Measurements from ENCODE around the gene CCNB1IP1. TPM values are rescaled to one million over a fixed set of nuclear protein-coding genes. Genes with fewer than 3 reads are reported as not detected.
"Not testable (repeated sequence)": the region's sequence is repeated elsewhere in the genome, so short reads cannot be mapped to it uniquely, and the experiment has no call there.

Gene CCNB1IP1, protein sequence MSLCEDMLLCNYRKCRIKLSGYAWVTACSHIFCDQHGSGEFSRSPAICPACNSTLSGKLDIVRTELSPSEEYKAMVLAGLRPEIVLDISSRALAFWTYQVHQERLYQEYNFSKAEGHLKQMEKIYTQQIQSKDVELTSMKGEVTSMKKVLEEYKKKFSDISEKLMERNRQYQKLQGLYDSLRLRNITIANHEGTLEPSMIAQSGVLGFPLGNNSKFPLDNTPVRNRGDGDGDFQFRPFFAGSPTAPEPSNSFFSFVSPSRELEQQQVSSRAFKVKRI
- total RNA-seq (ENCODE audit: insufficient read depth, low replicate concordance): 67.4 TPM

DNA sequence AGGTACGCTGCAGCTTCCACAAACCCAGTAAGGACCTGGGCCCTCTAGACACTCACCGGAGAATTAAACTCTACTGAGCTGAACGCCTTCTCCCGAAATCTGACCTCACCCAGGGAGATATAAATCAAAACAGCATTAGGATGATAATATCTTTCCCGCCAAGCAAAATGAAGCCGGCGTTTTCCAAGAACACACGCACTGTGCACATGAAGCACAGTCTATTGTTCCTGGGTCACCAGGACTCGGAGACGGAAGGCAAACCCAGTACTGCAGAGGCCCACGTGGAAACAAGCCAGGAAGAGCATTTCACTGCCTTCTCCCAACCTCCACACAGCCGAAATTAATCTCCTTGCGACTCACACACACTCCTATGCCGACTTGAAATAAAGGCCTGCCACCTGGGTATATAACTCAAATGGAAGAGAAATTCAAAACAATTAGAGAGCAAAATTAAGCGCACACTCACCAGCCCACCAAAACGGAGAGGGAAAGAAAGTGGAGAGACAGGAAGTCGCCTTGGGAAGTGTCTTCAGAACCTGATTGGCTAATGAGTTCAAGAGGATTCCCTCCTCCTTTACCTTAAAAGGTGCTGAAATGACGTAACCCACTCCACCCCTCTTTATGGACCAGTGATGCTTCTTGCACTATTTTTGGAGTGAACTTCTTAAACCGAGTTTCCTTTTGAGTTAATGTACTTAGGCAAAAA lies at the start of gene CCNB1IP1:
TSS of gene CCNB1IP1 (minus strand) at position 492 of the 706 bp plus-strand sequence. CDS start 16,756 bp downstream, outside the sequence.
- peak; percentile 96 for DNase-seq (ENCODE audit: low spot score)

DNA sequence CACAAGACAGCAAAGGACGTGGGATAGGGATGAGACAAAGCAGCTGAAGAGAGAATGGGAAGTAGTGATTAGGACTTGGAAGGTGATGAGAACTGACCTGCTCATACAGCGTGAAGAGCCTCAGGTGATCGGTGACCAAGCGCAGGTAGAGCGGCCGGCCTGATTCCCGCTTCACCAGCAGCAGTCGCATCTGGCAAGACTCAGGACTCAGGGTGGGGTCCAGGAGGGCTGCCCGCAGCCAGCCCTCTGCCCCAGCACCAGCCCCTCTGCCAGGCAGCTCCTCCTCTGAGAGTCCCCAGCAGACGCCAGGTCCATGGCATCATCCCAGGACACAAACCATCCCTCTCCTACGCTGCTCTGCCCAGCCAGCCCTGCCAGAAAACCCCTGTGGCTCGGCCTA lies 49.4 kb upstream of the CCNB1IP1 start:
- no peak for DNase-seq (ENCODE audit: low spot score)

DNA sequence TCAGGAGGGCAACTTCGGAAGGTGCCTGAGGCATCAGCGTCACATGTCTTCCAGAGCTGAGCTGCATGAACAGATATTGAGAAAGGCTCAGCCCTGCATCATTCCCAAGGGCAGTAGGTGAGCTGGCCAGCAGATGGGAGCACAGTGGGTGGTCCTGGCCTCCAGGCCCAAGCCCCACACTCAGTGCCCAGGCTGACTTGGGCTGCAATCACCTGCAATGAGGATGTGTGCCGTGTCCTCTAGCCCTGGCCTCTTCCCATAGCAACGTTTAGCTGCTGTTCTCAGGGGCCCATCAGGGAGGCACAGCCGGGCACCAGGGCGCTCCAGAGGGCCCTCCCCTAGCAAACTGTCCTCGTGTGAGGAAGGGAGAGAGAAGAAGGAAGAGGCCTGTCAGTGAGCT lies 48.3 kb upstream of the CCNB1IP1 start:
- no peak for DNase-seq (ENCODE audit: low spot score)

DNA sequence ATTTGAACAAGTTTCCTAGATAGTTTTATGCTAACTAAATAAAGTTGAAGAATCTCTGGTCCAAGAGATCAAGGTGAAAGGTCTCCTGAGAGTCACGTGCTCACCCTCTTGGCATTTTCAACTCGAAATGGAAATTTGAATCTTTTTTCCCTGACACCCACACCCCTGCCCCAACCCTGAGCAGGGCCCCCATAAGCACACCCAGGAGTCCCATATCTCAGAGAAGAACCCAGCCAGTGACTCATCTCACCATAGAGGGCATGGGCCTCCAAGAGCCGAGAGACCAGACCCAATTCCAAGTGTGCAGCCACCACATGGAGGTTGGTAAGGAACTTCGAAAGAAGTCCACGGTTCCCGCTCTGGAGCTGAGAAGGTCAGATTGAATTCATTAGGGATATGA lies 47.6 kb upstream of the CCNB1IP1 start:
- no peak for DNase-seq (ENCODE audit: low spot score)

DNA sequence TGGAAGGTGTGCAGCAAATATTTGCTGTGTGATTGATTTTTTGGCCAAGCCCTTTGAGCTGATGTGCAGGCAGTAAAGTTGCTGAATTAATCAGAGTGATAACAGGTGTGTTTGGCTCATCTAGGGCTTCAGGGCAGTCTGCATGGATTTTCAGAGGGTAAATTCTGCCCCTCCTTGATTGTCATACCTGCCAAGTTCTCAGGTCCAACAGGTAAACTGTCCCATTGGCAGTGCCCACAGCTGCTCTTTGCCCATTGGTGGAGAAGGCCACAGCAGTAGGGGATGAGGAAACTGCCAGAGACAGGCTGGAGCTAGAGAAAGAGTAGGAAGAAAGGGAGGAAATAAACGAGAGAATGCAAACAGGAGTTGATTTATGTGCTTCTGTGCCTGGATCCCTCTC lies 46.7 kb upstream of the CCNB1IP1 start:
- no peak for DNase-seq (ENCODE audit: low spot score)

DNA sequence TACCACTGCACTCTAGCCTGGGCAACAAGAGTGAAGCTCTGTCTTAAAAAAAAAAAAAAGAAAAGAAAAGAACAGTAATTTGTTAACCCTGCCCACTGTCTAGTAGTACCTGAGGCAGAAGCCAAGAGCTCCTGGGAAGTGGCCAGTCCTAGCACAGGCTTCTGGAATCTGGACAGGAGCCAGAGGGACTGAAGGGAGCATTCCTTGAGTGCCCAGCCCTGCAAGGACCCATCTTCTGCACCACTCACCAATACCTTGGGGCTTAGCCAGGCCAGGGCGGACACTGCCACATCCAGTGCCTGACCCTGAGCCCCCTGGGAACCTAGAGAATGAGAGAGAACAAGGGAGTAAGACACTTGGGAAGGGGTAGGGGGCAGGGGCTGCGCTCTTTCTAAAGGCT lies 44.1 kb upstream of the CCNB1IP1 start:
- DNase-seq (ENCODE audit: low spot score): no peak

DNA sequence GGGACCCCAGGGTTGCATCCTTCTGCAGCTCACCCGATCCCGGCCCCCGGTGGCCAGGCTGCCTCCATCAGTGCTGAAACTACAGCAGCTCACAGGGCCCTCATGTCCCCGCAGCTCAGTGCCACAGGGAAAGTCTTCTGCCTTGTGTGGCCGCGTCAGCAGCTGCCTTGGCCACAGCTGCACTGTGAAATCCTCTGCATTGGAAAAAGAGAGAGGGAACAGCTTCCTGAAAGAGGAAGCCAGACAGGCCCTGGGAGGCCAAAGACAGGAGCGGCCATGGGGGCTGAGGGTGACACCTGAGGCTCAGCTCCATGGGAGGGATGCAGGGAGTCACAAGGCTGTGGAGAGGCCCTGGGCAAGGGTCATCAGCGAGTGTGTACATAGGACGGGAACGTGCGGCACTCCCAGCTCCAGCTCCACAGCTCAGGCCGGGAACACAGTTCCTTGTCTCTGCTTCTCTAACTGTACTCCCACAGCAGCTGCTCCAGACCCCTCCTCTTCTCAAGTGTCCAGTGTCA lies 43.1 kb upstream of the CCNB1IP1 start:
- DNase-seq (ENCODE audit: low spot score): no peak

DNA sequence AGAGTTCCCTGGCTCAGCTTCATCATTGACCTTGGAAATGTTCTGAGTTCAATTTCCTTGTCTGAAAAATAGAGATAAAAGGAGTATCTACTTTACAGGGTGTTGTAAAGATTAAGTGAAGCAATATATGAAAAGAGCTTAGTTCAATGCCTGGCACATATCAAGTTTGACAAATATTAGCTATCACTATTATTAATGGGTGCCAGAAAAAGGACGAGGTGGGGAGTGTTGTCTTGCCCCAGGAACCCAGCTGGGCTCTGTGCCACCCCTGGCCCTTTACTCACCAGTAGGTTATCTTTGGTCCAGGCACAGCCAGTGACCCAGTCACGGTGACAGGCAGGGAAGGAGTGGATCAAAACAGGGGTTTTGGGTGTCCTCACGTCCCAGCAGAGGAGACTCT lies 42.4 kb upstream of the CCNB1IP1 start:
- DNase-seq (ENCODE audit: low spot score): no peak

DNA sequence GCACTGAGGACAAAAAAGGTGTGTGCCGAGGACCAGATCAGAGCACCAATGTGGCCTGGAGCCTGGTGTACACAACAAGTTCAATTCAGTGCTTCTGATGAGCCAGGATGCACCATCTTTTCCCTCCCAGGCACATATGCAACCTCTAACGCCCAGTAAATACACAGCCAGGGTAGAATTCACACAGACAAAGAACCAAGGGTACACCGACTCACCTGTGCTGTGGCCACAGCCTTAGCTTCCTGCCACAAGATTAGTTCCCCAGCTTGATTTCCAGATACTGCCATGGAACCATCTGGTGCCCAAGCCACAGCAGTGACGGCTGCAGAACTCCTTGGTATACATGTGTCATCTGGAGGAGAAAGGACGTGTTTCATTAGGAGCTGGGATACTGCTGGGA lies 39.7 kb upstream of the CCNB1IP1 start:
- DNase-seq (ENCODE audit: low spot score): no peak

DNA sequence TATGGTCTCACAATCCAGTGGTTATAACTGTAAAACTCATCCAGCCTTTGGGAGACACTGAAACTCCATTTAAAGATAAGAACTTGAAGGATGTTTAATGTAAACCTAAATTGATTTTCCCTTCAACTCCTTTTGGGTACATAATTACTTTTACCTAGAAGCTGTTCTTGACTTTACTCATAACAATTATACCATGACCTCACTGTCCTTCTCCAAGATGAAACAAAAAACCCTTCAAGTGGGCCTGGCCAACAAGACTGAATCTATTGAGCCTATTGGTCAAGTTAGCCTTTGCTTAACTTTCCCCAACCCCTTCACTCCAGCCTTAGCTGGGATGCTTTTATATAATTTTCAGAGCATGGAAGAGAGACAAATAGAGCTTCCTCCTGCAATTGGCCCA lies 32.8 kb upstream of the CCNB1IP1 start:
- DNase-seq (ENCODE audit: low spot score): no peak

DNA sequence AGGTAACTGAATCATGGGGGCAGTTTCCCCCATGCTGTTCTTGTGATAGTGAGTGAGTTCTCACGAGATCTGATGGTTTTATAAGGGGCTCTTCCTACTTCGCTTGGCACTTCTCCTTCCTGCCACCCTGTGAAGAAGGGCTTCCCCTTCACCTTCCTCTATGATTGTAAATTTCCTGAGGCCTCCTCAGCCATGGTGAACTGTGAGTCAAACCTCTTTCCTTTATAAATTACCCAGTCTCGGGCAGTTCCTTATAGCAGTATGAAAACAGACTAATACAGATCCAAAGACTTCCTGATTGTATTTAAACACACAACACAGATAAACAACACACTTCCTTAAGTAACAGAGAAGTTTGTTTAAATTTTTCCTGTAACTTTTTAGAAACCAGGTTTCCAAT lies 25.4 kb upstream of the CCNB1IP1 start:
- not testable (repeated sequence) for DNase-seq (ENCODE audit: low spot score)

DNA sequence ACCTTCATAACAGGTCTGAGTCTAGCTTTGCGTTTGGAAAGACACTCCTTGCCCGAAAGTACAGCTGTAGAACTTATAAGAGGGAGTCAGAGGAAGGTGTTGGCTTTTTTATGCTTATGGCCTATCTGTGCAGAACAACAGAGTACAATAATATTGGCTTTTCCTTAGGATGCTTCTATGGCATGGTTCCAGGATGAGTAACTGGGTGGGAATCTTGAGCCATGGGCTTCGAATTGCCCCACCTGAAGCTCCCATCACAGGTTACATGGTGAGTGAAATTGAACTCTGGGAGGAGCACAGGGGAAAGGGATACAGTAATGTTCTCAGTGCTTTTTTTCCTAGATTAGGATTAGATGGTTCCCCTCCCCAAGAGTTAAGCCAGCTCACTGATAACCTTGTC lies 23.3 kb upstream of the CCNB1IP1 start:
- DNase-seq (ENCODE audit: low spot score): no peak

DNA sequence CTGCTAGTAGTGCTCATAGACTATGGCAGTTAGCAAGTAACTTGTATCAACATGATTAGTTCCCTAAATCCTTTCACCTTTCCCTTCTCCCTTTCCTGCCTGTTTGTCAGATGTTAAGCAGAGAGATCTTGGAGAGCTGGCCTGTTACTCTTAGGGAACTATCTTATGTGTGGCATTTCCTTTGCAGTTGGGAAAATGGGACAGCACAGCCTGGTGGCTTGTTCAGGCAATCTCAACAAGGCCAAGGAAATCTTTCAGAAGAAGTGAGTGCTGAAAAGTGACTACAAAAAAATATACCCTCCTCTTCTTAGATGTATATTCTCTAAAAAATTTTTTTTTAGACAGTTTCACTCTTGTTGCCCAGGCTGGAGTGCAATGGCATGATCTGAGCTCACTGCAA lies 17.8 kb upstream of the CCNB1IP1 start:
- no peak for DNase-seq (ENCODE audit: low spot score)

DNA sequence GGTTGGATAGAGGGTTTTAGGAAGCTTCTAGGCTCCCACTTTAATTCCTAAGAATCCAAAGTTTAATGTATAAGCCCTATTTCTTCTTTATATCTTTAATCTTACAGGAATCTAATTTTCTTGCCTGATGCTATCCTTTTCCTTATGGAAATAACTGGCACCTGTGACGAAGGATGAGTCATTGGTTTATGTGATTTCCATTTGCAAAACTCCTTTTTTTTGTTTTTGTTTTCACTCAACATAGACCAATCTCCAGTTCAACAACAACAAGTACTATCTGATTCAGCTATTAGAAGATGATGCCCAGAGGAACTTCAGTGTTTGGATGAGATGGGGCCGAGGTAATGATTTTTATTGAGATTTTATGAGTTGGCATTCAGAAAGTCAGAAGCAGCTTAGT lies 17.2 kb upstream of the CCNB1IP1 start:
- no peak for DNase-seq (ENCODE audit: low spot score)

DNA sequence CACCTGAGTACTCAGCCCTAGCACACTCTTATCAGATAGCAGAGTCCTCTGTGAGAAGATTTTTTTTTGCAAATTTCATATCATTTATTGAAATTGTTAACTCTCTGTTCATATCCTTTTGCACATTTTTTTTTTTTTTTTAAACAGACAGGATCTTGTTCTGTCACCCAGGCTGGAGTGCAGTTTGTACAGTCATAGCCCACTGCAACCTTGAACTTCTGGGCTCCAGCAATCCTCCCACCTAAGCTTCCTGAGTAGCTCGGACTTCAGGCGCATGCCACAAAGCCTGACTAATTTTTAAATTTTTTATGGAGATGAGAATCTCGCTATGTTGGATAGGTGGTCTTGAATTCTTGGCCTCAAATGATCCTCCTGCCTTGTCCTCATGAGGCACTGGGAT lies 14.7 kb upstream of the CCNB1IP1 start:
- DNase-seq (ENCODE audit: low spot score): no peak

DNA sequence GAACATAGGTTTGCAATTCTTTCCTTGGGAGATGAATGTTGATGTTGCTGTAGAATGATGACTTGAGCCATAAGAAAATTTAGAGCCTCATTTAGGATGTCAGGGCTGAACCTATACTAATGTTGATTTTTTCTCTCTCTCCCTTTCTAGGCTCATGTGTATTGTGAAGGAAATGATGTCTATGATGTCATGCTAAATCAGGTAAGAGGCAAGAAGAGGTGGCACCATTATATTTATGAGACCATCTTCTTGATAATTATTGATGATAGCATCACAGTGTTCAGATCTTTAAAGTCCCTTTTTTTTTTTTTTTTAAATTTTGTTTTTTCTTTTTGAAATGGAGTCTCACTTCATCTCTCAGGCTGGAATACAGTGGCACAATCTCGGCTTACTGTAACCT lies 13.6 kb upstream of the CCNB1IP1 start:
- no peak for DNase-seq (ENCODE audit: low spot score)

DNA sequence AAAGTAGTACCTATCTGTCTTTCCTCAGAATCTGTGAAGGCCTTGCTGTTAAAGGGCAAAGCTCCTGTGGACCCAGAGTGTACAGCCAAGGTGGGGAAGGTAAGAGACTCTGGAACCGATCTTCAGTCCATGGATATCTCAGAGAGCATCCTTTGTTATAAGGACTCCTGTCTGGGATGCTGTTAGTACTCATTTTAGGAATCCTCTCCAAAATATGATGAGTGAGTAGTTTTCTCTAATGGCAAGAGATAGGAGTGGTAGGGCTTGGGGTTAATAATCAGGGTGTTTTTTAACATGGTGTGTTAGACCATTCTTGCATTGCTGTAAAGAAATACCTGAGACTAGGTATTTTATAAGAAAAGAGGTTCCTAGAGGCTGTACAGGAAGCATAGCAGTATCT lies 12.3 kb upstream of the CCNB1IP1 start:
- no peak for DNase-seq (ENCODE audit: low spot score)

DNA sequence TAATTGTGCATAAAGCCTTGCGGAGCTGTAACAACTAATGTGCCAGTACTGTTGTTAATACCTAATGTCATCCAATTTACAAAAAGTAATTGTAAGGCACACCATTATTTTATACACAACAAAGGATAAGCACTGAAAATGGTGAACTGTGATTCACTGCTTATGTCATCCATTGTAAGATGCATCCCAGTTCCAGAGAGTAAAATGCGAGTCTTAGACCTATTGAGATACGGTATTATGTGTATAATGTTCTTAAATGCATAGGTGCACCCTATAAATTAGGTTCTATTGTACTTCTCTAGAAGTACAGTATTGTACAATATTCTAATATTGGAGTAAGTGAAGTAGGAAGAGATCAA lies 10.8 kb upstream of the CCNB1IP1 start:
- DNase-seq (ENCODE audit: low spot score): no peak

DNA sequence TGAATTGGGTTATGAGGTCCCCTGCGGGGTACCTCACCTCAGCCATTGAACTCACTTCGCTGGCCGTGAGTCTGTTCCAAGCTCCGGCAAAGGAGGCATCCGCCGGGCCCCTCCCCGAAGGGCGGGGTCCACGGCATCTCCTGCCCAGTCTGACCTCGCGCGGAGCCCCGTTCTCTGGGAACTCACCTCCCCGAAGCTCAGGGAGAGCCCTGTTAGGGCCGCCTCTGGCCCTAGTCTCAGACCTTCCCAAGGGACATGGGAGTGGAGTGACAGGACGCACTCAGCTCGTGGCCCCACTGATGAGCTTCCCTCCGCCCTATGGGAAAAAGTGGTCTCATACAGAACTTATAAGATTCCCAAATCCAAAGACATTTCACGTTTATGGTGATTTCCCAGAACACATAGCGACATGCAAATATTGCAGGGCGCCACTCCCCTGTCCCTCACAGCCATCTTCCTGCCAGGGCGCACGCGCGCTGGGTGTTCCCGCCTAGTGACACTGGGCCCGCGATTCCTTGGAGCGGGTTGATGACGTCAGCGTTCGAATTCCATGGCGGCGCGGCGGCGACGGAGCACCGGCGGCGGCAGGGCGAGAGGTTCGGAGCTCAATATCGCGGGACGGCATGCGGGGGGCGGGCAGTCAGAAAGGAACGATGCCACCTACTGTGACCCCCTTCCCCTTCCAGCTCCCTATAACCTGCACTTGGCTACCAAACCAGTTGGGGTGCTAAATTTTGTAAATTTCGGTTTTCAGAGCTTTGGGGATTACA lies 10.2 kb upstream of the CCNB1IP1 start, which contains the start of gene PARP2:
TSS of gene PARP2 (plus strand) at position 544 of the 770 bp plus-strand sequence. CDS start at position 551, 7 bp downstream.
- DNase-seq (ENCODE audit: low spot score): peak; percentile 100

DNA sequence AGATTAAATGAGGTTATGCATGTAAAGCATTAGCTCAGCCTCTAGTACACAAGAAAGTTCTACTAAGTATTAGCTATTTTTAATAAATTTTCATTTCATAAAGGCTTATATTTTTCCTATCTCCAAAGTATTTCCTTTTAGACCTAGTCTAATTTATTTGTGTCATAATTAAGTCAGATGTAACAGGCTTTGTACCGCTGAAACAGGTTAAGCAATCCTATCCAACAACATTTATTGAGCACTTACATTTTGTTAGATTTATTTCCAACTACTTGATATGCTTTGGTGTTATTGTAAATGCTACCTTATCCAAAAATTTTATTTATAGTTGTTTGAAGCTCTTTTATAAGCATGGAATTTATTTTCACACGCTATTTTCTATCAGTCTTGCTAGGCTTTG lies 8.6 kb upstream of the CCNB1IP1 start:
- DNase-seq (ENCODE audit: low spot score): no peak

DNA sequence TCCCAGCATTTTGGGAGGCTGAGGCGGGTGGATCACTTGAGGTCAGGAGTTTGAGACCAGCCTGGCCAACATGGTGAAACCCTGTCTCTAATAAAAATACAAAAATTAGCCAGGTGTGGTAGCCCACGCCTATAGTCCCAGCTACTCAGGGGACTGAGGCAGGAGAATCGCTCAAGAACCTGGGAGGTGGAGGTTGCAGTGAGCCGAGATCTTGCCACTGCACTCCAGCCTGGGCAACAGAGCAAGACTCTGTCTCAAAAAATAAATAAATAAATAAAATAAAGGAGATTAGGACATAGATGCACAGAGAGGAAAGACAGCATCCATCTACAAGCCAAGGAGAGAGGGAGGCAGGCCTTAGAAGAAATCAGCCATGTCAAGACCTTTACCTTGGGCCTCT lies 8.0 kb upstream of the CCNB1IP1 start:
- not testable (repeated sequence) for DNase-seq (ENCODE audit: low spot score)

DNA sequence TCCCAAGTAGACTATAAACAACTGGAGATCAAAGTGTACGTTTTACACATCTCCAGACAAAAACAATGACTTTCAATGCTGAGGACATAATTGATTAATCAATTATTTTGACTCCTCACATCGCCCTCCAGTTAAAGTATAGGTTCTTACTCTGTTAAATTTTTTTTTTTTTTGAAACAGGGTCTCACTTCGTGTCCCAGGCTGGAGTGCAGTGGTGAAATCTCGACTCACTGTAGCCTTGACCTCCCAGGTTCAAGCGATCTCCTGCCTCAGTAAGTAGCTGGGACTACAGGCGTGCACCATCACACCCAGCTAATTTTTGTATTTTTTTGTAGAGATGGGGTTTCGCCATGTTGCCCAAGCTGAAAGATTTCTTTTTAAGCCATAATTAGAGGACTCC lies 938 bp upstream of the CCNB1IP1 start:
- DNase-seq (ENCODE audit: low spot score): no peak
